HCT116 (cell line): ENCODE measurements around the gene RPL35A.

Experiments
- EGR1 ChIP-seq: IDR thresholded peaks from 2 replicates; pipeline ENCODE4 v1.6.1; 2012; ENCODE audit warnings: low read depth
- ELF1 ChIP-seq: IDR thresholded peaks from 2 replicates; pipeline ENCODE4 v1.6.1; 2012; ENCODE audit warnings: low read depth, borderline replicate concordance
- POLR2A ChIP-seq: IDR thresholded peaks from 2 replicates; pipeline ENCODE4 v1.7.0; 2011; ENCODE audit warnings: borderline replicate concordance; ENCODE audit not compliant: insufficient read depth, insufficient read length; ENCODE audit errors: extremely low read depth
- POLR2AphosphoS5 ChIP-seq: IDR thresholded peaks from 2 replicates; pipeline ENCODE4 v1.6.1; 2011; ENCODE audit warnings: mild to moderate bottlenecking, low read depth, low read length, moderate library complexity
- SP1 ChIP-seq: IDR thresholded peaks from 2 replicates; pipeline ENCODE4 v1.6.1; 2012; ENCODE audit warnings: low read depth
- TCF7L2 ChIP-seq: IDR thresholded peaks from 2 replicates; pipeline ENCODE4 v1.7.0; 2011; ENCODE audit warnings: borderline replicate concordance, inconsistent platforms; ENCODE audit not compliant: insufficient read depth, insufficient read length; ENCODE audit errors: extremely low read depth
- ZFX ChIP-seq: fragments of 450-650 bp; IDR thresholded peaks from 2 replicates; pipeline ENCODE4 v1.6.1; 2017
- ZNF274 ChIP-seq: fragments of 200-500 bp; sonication (Bioruptor generic); IDR thresholded peaks from 2 replicates; pipeline ENCODE4 v1.6.1; 2014; ENCODE audit warnings: mild to moderate bottlenecking, low read depth, low read length, inconsistent platforms
- TF ChIP-seq, protein P1 (sequence below), 3 experiments: fragments of 200-600 bp in 1 of 3; sonication (generic) in 1 of 3; IDR thresholded peaks in 2 of 3; conservative IDR thresholded peaks in 1 of 3; 2 replicates each; pipeline ENCODE4 v1.5.1; 2012 to 2017; ENCODE audit warnings: low read depth in 2 of 3, low read length in 2 of 3, antibody characterized with exemption in 1 of 3, borderline replicate concordance in 1 of 3, control low read depth in 1 of 3, mild to moderate bottlenecking in 1 of 3, mixed read lengths in 1 of 3, mixed run types in 1 of 3, moderate library complexity in 1 of 3; ENCODE audit not compliant: insufficient read depth in 1 of 3
- TF ChIP-seq, protein P2 (sequence below): IDR thresholded peaks from 2 replicates; pipeline ENCODE4 v1.6.1; 2012
- TF ChIP-seq, protein P3 (sequence below): IDR thresholded peaks from 2 replicates; pipeline ENCODE4 v1.6.1; 2012

DNA sequence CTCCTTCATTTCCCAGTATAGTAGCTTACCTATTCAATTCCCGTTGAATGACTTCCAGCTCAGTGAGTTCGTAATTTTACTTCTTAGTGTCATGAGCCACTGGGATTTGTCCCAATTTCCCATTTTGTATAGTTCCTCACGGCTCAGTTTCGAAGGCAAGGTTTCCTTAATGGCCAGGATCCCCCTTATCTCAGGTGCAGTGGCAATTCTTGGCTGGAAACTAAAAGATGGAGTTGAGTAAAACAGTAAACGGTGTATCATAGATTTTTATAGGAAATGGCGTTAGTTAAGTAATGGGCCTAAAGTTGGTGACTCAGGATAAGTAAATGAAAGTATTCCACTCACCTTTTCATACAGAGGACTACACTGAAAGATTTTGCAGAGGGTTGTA is 9.5 kb downstream of the RPL35A start:
- TF ChIP-seq, protein P1, sequence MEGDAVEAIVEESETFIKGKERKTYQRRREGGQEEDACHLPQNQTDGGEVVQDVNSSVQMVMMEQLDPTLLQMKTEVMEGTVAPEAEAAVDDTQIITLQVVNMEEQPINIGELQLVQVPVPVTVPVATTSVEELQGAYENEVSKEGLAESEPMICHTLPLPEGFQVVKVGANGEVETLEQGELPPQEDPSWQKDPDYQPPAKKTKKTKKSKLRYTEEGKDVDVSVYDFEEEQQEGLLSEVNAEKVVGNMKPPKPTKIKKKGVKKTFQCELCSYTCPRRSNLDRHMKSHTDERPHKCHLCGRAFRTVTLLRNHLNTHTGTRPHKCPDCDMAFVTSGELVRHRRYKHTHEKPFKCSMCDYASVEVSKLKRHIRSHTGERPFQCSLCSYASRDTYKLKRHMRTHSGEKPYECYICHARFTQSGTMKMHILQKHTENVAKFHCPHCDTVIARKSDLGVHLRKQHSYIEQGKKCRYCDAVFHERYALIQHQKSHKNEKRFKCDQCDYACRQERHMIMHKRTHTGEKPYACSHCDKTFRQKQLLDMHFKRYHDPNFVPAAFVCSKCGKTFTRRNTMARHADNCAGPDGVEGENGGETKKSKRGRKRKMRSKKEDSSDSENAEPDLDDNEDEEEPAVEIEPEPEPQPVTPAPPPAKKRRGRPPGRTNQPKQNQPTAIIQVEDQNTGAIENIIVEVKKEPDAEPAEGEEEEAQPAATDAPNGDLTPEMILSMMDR (IDR thresholded peaks at IDR 0.05 in 2 of 3, conservative IDR thresholded peaks at IDR 0.05 in 1 of 3; ENCODE audit: borderline replicate concordance in 1 of 3, insufficient read depth in 1 of 3, low read depth in 2 of 3, low read length in 2 of 3): no peak
- TF ChIP-seq POLR2AphosphoS5: no peak
- no peak for TF ChIP-seq TCF7L2
- no peak for TF ChIP-seq ZNF274
- TF ChIP-seq SP1: no peak
- TF ChIP-seq ZFX: no peak
- TF ChIP-seq, protein P2, sequence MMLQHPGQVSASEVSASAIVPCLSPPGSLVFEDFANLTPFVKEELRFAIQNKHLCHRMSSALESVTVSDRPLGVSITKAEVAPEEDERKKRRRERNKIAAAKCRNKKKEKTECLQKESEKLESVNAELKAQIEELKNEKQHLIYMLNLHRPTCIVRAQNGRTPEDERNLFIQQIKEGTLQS: no peak
- TF ChIP-seq POLR2A: no peak
- TF ChIP-seq EGR1: no peak
- TF ChIP-seq ELF1: no peak
- TF ChIP-seq, protein P3, sequence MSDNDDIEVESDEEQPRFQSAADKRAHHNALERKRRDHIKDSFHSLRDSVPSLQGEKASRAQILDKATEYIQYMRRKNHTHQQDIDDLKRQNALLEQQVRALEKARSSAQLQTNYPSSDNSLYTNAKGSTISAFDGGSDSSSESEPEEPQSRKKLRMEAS: no peak
